Measurements from ENCODE around the gene CYP4F2. TPM values are rescaled to one million over a fixed set of nuclear protein-coding genes. Genes with fewer than 3 reads are reported as not detected.
"Not testable (repeated sequence)": the region's sequence is repeated elsewhere in the genome, so short reads cannot be mapped to it uniquely, and the experiment has no call there.

The CYP4F2 gene
- total RNA-seq, 4 donors from 2014 or later = not detected

DNA sequence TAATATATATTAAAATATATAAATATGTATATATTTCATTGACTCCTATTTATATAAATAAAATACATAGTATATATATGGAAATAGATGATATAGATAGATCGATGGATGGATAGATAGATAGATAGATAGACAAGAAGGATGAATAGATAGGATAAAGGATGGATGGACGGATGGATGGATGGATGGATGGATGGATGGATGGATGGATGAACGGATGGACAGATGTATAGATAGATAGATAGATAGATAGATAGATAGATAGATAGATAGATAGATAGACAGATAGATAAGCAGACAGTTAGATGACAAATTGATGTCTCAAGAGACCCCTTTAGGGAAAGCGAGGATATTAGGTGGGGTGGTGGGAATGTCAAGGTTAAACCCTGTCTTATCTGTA, 21.4 kb upstream of the CYP4F2 start:
- DNase-seq (ENCODE audit: low spot score) (no peak), ATAC-seq (ENCODE audit: low FRiP score) (no peak)
- TF ChIP-seq, protein P1, sequence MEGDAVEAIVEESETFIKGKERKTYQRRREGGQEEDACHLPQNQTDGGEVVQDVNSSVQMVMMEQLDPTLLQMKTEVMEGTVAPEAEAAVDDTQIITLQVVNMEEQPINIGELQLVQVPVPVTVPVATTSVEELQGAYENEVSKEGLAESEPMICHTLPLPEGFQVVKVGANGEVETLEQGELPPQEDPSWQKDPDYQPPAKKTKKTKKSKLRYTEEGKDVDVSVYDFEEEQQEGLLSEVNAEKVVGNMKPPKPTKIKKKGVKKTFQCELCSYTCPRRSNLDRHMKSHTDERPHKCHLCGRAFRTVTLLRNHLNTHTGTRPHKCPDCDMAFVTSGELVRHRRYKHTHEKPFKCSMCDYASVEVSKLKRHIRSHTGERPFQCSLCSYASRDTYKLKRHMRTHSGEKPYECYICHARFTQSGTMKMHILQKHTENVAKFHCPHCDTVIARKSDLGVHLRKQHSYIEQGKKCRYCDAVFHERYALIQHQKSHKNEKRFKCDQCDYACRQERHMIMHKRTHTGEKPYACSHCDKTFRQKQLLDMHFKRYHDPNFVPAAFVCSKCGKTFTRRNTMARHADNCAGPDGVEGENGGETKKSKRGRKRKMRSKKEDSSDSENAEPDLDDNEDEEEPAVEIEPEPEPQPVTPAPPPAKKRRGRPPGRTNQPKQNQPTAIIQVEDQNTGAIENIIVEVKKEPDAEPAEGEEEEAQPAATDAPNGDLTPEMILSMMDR (IDR thresholded peaks at IDR 0.05) = no peak

DNA sequence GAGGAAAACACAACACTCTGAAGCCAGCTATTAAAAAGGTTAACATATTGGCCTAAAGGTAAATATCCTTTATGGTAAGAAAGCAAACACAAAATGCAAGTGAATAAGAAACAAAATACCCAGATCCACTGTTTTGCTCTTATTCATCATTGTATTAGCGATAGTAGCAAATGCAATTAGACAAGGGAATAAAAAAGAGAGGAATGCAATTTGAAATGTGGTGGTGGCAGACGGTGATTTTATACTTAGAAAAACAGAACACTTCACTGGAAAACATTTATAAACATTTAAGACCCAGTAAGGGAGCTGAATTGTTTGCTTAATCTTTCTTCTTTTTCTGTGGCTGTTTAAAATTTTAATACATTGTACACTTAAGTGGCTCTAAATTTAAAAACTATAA, 17.2 kb upstream of the CYP4F2 start:
- no peak for ATAC-seq (ENCODE audit: low FRiP score)
- no peak for DNase-seq (ENCODE audit: low spot score)
- TF ChIP-seq, protein P1 (IDR thresholded peaks at IDR 0.05) = no peak

DNA sequence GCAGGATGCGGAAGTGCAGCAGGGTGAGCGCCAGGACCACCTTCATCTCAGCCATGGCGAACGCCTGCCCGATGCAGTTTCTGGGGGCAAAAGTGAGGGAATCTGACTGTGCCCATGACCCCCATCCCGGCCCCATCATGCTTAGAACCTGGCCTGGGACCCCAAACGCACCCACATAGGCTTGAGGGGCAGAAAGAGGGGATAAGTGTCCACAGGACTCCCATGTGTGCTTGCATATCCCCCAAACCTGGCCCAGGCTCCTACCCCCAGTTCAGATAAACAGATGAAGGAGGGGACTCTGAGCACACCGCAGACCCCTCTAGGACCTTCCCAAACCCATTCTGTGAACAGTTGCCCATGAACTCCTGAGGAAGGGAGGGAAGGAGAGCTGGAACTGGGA, 16.0 kb upstream of the CYP4F2 start:
- TF ChIP-seq, protein P1 (IDR thresholded peaks at IDR 0.05) = no peak
- no peak for ATAC-seq (ENCODE audit: low FRiP score)
- DNase-seq (ENCODE audit: low spot score) = no peak

DNA sequence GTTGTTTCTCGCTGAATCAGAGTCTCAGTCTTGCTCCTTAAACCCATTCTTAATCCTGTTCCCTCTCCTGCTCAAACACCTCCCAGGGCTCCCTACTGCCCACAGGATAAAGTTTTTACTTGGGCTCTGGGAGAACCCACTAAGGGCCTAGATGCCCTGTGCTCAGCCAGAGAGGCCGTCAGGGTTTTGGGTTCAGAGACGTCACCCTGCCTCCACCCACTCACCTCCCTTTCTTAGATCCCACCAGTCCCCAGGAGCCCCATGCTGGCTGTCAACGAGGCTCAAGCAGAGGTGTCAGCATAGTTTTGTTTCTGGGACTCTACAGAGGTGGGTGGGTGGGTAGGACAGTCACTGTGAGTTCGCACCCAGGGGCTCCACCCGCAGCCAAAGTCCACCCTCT, 15.5 kb upstream of the CYP4F2 start:
- DNase-seq (ENCODE audit: low spot score) = no peak
- TF ChIP-seq, protein P1 (IDR thresholded peaks at IDR 0.05) = no peak
- ATAC-seq (ENCODE audit: low FRiP score) = no peak

DNA sequence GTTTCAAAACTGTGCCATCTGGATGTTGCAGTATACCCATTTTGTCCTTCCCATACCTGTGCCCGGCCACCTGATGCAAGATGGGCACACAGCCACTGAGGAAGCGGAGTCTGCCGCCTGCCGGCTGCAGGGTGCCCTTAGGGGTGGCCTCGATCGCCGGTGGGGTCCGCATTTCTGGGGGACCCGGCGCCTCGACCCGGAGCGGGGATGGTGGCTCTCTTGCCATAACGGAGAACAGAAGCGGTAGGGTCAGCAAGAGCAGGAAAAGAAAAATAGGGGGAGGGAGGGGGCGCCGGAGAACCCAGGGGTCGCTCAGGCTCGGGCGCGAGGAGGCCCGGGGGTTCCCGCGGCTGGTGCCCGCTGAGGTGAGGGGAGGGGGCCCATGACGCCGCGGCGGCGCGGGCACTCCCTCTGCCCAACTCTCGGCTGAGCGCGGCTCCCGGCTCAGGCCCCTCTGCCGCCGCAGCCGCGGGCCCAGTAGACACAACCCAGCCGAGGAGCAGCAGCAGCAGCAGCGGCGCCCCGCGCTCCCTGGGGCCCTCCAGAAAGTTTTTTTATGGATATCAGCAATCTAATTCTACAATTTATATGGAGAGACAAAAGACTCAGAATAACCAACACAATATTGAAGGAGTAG, 13.8 kb upstream of the CYP4F2 start:
- no peak for DNase-seq (ENCODE audit: low spot score)
- ATAC-seq (ENCODE audit: low FRiP score) = no peak
- TF ChIP-seq, protein P1 (IDR thresholded peaks at IDR 0.05) = no peak

DNA sequence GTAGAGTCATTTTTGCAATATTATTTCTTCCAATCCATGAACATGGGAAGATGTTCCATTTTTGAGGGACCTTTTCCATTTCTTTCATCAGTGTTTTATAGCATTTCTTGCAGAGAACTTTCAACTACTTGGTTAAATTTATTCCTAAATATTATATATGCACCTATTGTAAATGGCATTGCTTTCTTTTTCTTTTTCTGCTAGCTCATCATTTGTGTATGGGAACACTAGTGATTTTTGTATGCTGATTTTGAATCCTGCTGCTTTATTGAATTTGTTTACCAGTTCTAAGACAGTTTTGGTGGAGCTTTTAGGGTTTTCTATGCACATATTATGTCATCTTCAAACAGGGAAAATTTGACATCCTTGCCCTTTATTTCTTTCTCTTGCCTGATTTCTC, 7.2 kb upstream of the CYP4F2 start:
- DNase-seq (ENCODE audit: low spot score) (no peak), ATAC-seq (ENCODE audit: low FRiP score) (no peak)
- TF ChIP-seq, protein P1 (IDR thresholded peaks at IDR 0.05) = no peak

DNA sequence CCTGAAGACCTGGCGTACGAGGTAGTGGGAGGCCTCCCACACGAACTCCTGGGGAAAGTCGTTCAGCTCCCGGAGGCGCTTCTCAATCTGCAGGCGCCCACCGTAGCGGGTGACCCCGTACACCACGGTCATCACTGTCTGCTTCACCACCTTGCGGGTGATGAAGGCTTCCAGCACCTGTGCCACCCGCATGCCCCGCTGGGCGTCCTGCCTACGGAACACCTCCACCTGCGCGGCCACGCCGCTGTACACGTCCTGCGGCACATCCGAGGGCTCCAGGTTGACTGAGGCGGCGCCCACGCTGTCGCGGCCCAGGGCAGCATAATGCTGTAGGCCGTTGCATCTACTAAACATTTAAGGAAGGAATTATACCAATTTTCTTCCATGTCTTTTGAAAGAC, 5.0 kb upstream of the CYP4F2 start:
- ATAC-seq (ENCODE audit: low FRiP score); DNase-seq (ENCODE audit: low spot score): not testable (repeated sequence)
